NCI-H345 treated with DMSO at 0.1 percent for 48 hours (cell line): Measurements from ENCODE around the gene KLK14.

ENCODE experiments used
- DNase-seq: peaks from one replicate; lab custom pipeline; 2025; ENCODE audit not compliant: unreplicated experiment; lab: John Stamatoyannopoulos, UW

Gene KLK14

GRCh38 chr19:51108805-51109146, 26.1 kb upstream of the KLK14 start:
- DNase-seq: no peak

GRCh38 chr19:51108066-51108804, 25.5 kb upstream of the KLK14 start, which contains the start of gene CTU1:
CTU1 (minus strand) TSS chr19:51108409; CDS start chr19:51104569, 3,840 bp downstream.
- DNase-seq: peak; percentile 84

GRCh38 chr19:51107406-51108065, 24.8 kb upstream of the KLK14 start:
- DNase-seq: no peak

- no peak for DNase-seq
These were observed 21.2 kb upstream of the KLK14 start for GRCh38 chr19:51103926-51104341.

- no peak for DNase-seq
These were observed 20.3 kb upstream of the KLK14 start for GRCh38 chr19:51102991-51103390.

GRCh38 chr19:51101171-51101865, 18.6 kb upstream of the KLK14 start:
- no peak for DNase-seq

GRCh38 chr19:51100601-51101000, 17.9 kb upstream of the KLK14 start:
- DNase-seq: no peak

GRCh38 chr19:51099047-51099382, 16.3 kb upstream of the KLK14 start:
- no peak for DNase-seq

- DNase-seq: no peak
These were observed 15.8 kb upstream of the KLK14 start for GRCh38 chr19:51098365-51099046.

- DNase-seq: no peak
These were observed 15.1 kb upstream of the KLK14 start for GRCh38 chr19:51097796-51098195.

GRCh38 chr19:51097166-51097738, 14.6 kb upstream of the KLK14 start:
- DNase-seq: no peak

- DNase-seq: no peak
These were observed 13.9 kb upstream of the KLK14 start for GRCh38 chr19:51096473-51097165.

GRCh38 chr19:51094696-51095279, 12.1 kb upstream of the KLK14 start:
- no peak for DNase-seq

- no peak for DNase-seq
These were observed 11.0 kb upstream of the KLK14 start for GRCh38 chr19:51093510-51094345.

- no peak for DNase-seq
These were observed 10.4 kb upstream of the KLK14 start for GRCh38 chr19:51093101-51093500.

GRCh38 chr19:51091895-51092873, 9.5 kb upstream of the KLK14 start:
- no peak for DNase-seq

- DNase-seq: no peak
These were observed 8.4 kb upstream of the KLK14 start for GRCh38 chr19:51091126-51091525.

GRCh38 chr19:51090471-51090870, 7.8 kb upstream of the KLK14 start:
- no peak for DNase-seq
